GM18511 (cell line): ENCODE results near the gene COBLL1.

Experiments used
- ATAC-seq: cut with Tn5 transposase; IDR thresholded peaks from one replicate; pipeline ENCODE4 v1.9.1; 2021; ENCODE audit warnings: mild to moderate bottlenecking, moderate library complexity; ENCODE audit not compliant: unreplicated experiment

The COBLL1 gene

GRCh38 chr2:164642946-164643555, 198.6 kb downstream of the COBLL1 start:
- ATAC-seq, result no peak

GRCh38 chr2:164642268-164642667, 199.4 kb downstream of the COBLL1 start:
- no peak for ATAC-seq
